GM23338 (cell line): ENCODE results near the gene CASP6. TPM values are rescaled to one million over a fixed set of nuclear protein-coding genes. Genes with fewer than 3 reads are reported as not detected.

ENCODE experiments used
- ATAC-seq: fragments of 200-7000 bp; cut with Tn5 transposase; 3 replicates; pipeline ENCODE4 v1.9.1; 2020
- DNase-seq: peaks from one replicate; pipeline ENCODE4 v3.0.0-alpha.2; 2015; ENCODE audit warnings: low spot score
- H2AFZ ChIP-seq: fragments of 200-600 bp; sonication (generic); 2 replicates; pipeline ENCODE4 v1.8.0; 2016; ENCODE audit warnings: antibody characterized with exemption, mild to moderate bottlenecking, moderate library complexity
- H3F3A ChIP-seq: fragments of 200-600 bp; sonication (generic); replicated peaks from 2 replicates; pipeline ENCODE4 v1.8.0; 2017; ENCODE audit warnings: antibody characterized with exemption, mixed run types, low read depth
- H3K27ac ChIP-seq: fragments of 200-600 bp; sonication (generic); 2 replicates; pipeline ENCODE4 v1.6.1; 2016; ENCODE audit warnings: low read depth
- H3K27me3 ChIP-seq: fragments of 200-600 bp; sonication (generic); 2 replicates; pipeline ENCODE4 v1.8.0; 2016; ENCODE audit warnings: mild to moderate bottlenecking, mixed run types, moderate library complexity; ENCODE audit not compliant: insufficient read depth
- H3K36me3 ChIP-seq: fragments of 200-600 bp; sonication (generic); 2 replicates; pipeline ENCODE4 v1.8.0; 2016; ENCODE audit warnings: mild to moderate bottlenecking; ENCODE audit not compliant: insufficient read depth
- H3K4me1 ChIP-seq: fragments of 200-600 bp; sonication (generic); 2 replicates; pipeline ENCODE4 v1.8.0; 2016; ENCODE audit warnings: mild to moderate bottlenecking, moderate library complexity; ENCODE audit not compliant: insufficient read depth
- H3K4me2 ChIP-seq: fragments of 200-600 bp; sonication (generic); 2 replicates; pipeline ENCODE4 v1.7.1; 2017; ENCODE audit warnings: mixed run types
- H3K4me3 ChIP-seq: fragments of 200-600 bp; sonication (generic); 2 replicates; pipeline ENCODE4 v1.6.1; 2016; ENCODE audit warnings: mixed run types
- H3K79me2 ChIP-seq: fragments of 200-600 bp; sonication (generic); replicated peaks from 2 replicates; pipeline ENCODE4 v1.8.0; 2017; ENCODE audit warnings: mild to moderate bottlenecking; ENCODE audit not compliant: insufficient read depth
- H3K9me2 ChIP-seq: fragments of 200-600 bp; sonication (generic); 2 replicates; pipeline ENCODE4 v1.8.0; 2017; ENCODE audit not compliant: insufficient read depth
- H4K20me1 ChIP-seq: fragments of 200-600 bp; sonication (generic); replicated peaks from 2 replicates; pipeline ENCODE4 v1.8.0; 2017; ENCODE audit warnings: mild to moderate bottlenecking; ENCODE audit not compliant: insufficient read depth
- H3K27ac Mint-ChIP-seq: 2 replicates; pipeline ENCODE4 v1.8.0; 2020; ENCODE audit warnings: inconsistent platforms, mild to moderate bottlenecking, moderate library complexity, mixed read lengths
- H3K27me3 Mint-ChIP-seq: 3 replicates; pipeline ENCODE4 v1.8.0; 2022; ENCODE audit warnings: low read depth, mild to moderate bottlenecking, moderate library complexity, mixed read lengths, inconsistent platforms; ENCODE audit not compliant: insufficient read depth, poor library complexity
- H3K36me3 Mint-ChIP-seq: 3 replicates; pipeline ENCODE4 v1.8.0; 2021; ENCODE audit warnings: low read depth, mild to moderate bottlenecking, inconsistent platforms, moderate library complexity, mixed read lengths
- H3K4me1 Mint-ChIP-seq: 3 replicates; pipeline ENCODE4 v1.8.0; 2020; ENCODE audit warnings: mild to moderate bottlenecking, inconsistent platforms, mixed read lengths
- H3K4me3 Mint-ChIP-seq: 3 replicates; pipeline ENCODE4 v1.8.0; 2021; ENCODE audit warnings: moderate library complexity, mild to moderate bottlenecking, inconsistent platforms, mixed read lengths
- H3K9me3 Mint-ChIP-seq: 3 replicates; pipeline ENCODE4 v1.8.0; 2020; ENCODE audit warnings: moderate library complexity, mild to moderate bottlenecking, inconsistent platforms, mixed read lengths
- CREB1 ChIP-seq: fragments of 250-450 bp; sonication (Bioruptor Pico); IDR thresholded peaks from 2 replicates; pipeline ENCODE4 v1.5.0; 2020; ENCODE audit warnings: low read depth, mild to moderate bottlenecking, moderate library complexity
- CTCF ChIP-seq, 2 experiments: fragments of 200-600 bp in 1 of 2; sonication (generic) in 1 of 2; conservative IDR thresholded peaks; 2 replicates each; pipeline versions ENCODE4 v1.5.1 to v1.6.1; 2016 to 2017; ENCODE audit warnings: antibody characterized with exemption in 2 of 2, low read depth in 2 of 2, mild to moderate bottlenecking in 2 of 2, moderate library complexity in 1 of 2
- ETS1 ChIP-seq: IDR thresholded peaks from 2 replicates; pipeline ENCODE4 v1.6.1; 2016; ENCODE audit warnings: antibody characterized with exemption
- EZH2 ChIP-seq: fragments of 200-600 bp; sonication (generic); IDR thresholded peaks from one replicate; pipeline ENCODE4 v1.8.0; 2017; ENCODE audit warnings: antibody characterized with exemption, mild to moderate bottlenecking, low read depth; ENCODE audit not compliant: unreplicated experiment
- EZH2phosphoT487 ChIP-seq: fragments of 200-600 bp; sonication (generic); IDR thresholded peaks from one replicate; pipeline ENCODE4 v1.8.1; 2018; ENCODE audit warnings: antibody characterized with exemption; ENCODE audit not compliant: unreplicated experiment
- JUNB ChIP-seq: IDR thresholded peaks from one replicate; pipeline ENCODE4 v1.6.1; 2016; ENCODE audit warnings: antibody characterized with exemption; ENCODE audit not compliant: unreplicated experiment
- NANOG ChIP-seq: IDR thresholded peaks from 2 replicates; pipeline ENCODE4 v1.6.1; 2016; ENCODE audit warnings: antibody characterized with exemption, borderline replicate concordance
- POLR2AphosphoS5 ChIP-seq: IDR thresholded peaks from 2 replicates; pipeline ENCODE4 v1.6.1; 2016; ENCODE audit warnings: antibody characterized with exemption, low read depth
- REST ChIP-seq: IDR thresholded peaks from one replicate; pipeline ENCODE4 v1.6.1; 2018; ENCODE audit warnings: antibody characterized with exemption; ENCODE audit not compliant: unreplicated experiment
- STAT1 ChIP-seq: IDR thresholded peaks from one replicate; pipeline ENCODE4 v1.6.1; 2016; ENCODE audit warnings: antibody characterized with exemption; ENCODE audit not compliant: unreplicated experiment
- ZNF114 ChIP-seq: fragments of 250-450 bp; sonication (Bioruptor Pico); IDR thresholded peaks from 2 replicates; pipeline ENCODE4 v1.5.0; 2020; ENCODE audit warnings: mild to moderate bottlenecking, moderate library complexity
- ZNF331 ChIP-seq: fragments of 250-450 bp; sonication (Bioruptor Pico); IDR thresholded peaks from 2 replicates; pipeline ENCODE4 v1.5.0; 2020; ENCODE audit warnings: low read depth, mild to moderate bottlenecking, moderate library complexity
- ZNF462 ChIP-seq: fragments of 250-450 bp; sonication (Bioruptor Pico); IDR thresholded peaks from 2 replicates; pipeline ENCODE4 v1.5.0; 2020; ENCODE audit warnings: mild to moderate bottlenecking, moderate library complexity
- polyA plus RNA-seq: library from polyadenylated mRNA; unstranded; fragments of >200 nt; fragmentation: Nextera tagmentation; extraction: Ambion mirVana; gene quantifications from 2 replicates; pipeline ENCODE4 v1.2.1, GENCODE V29; 2016
- total RNA-seq: library from RNA; depleted of rRNA; stranded (reverse); fragments of >200 nt; shearing (Covaris generic); gene quantifications from 2 replicates; pipeline ENCODE4 v1.2.3, GENCODE V29; 2014

The CASP6 gene
- total and polyA plus RNA-seq, 2 experiments from 2014 or later = 30.5 to 35.4 TPM

GRCh38 chr4:109683621-109684253, 19.5 kb downstream of the CASP6 start:
- Histone ChIP-seq H2AFZ (no peak overlapping the region), H3K27ac (no peak overlapping the region), H4K20me1 (no peaks in the 10 kb centered on the region), H3K9me2 (no peaks in the 10 kb centered on the region; the same call in 1 of the 2 replicates), H3K4me1 (peaks cover 23% of the 10 kb centered on the region), H3K4me2 (no peak overlapping the region), H3K27me3 (no peaks in the 10 kb centered on the region), H3K4me3 (no peak overlapping the region), H3K36me3 (no peaks in the 10 kb centered on the region), H3K79me2 (no peaks in the 10 kb centered on the region), H3F3A (no peaks in the 10 kb centered on the region)
- DNase-seq (no peak), ATAC-seq (no peak)
- Mint-ChIP-seq H3K9me3 (peaks cover 23% of the 10 kb centered on the region), H3K27ac (no peak overlapping the region), H3K27me3 (peaks cover 4% of the 10 kb centered on the region), H3K36me3 (peaks cover 36% of the 10 kb centered on the region), H3K4me1 (peaks cover 32% of the 10 kb centered on the region), H3K4me3 (no peak overlapping the region)
- TF ChIP-seq EZH2phosphoT487 (no peak), CTCF (conservative IDR thresholded peaks at IDR 0.05; ENCODE audit: low read depth in 2 of 2) (no peak), REST (no peak), POLR2AphosphoS5 (no peak), ZNF114 (CRISPR knock-in tag) (no peak), NANOG (no peak), ZNF331 (CRISPR knock-in tag) (no peak), JUNB (no peak), EZH2 (no peak), ZNF462 (CRISPR knock-in tag) (no peak), STAT1 (no peak), ETS1 (no peak), CREB1 (no peak)
